Measurements from ENCODE around the gene CEP112. TPM values are rescaled to one million over a fixed set of nuclear protein-coding genes. Genes with fewer than 3 reads are reported as not detected.

CEP112 gene
- total and polyA plus RNA-seq, 2 of the 13 experiments (the other 11 are each of a cell fraction or from before 2014, with no cell fraction given), result 1.2 to 3.4 TPM

DNA sequence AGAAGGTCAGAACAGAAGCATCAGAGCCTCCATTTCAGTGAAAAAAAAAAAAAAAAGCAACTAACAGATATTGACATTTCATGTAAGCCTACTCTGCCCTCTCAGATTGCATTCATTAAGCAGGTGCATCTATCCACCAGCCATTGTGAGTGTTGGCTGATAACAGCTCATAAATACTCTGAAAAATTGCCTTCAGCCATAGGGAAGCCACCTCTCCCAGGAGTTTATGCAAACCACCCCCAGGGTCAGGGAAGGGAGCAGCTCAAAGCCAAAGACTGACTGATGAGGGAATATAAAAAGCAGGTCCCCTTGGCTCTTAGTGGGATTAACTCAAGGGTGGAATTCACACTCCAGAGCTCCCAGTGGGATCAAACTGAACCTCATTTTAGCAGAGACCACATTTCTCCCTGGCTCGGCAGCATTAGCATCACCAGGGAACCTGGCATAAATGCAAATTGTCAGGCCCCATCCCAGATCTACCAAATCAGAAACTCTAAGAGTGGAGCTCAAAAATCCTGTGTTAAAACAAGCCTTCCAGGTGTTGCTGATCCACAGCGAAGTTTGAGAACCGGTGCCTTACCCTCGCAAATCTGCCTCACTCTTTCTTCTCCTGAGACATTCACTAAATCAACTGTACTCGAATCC lies 23.1 kb upstream of the CEP112 start (continued):
- TF ChIP-seq REST (IDR thresholded peaks at IDR 0.05; ENCODE audit: borderline replicate concordance in 1 of 2, low read depth in 1 of 2, low read length in 2 of 2) (no peak), ZNF441 (CRISPR knock-in tag; IDR thresholded peaks at IDR 0.05; ENCODE audit: borderline replicate concordance) (no peak), ZNF720 (CRISPR knock-in tag; IDR thresholded peaks at IDR 0.05) (no peak), ZNF782 (CRISPR knock-in tag; IDR thresholded peaks at IDR 0.05; ENCODE audit: borderline replicate concordance) (no peak), YEATS2 (CRISPR knock-in tag; IDR thresholded peaks at IDR 0.05; ENCODE audit: borderline replicate concordance) (no peak), SNRNP70 (IDR thresholded peaks at IDR 0.05; ENCODE audit: low read depth, low read length) (no peak), PRDM4 (CRISPR knock-in tag; IDR thresholded peaks at IDR 0.05; ENCODE audit: borderline replicate concordance) (no peak), AKAP8 (CRISPR knock-in tag; IDR thresholded peaks at IDR 0.05) (no peak), TGIF2 (CRISPR knock-in tag; IDR thresholded peaks at IDR 0.05) (0 out of 2 replicates have a peak, but pooled peaks have one; percentile 57), NR2C2 (CRISPR knock-in tag; IDR thresholded peaks at IDR 0.05; ENCODE audit: borderline replicate concordance) (no peak), POLR2AphosphoS5 (IDR thresholded peaks at IDR 0.05; ENCODE audit: low read depth, low read length) (no peak; the same call in 1 of the 2 replicates), NRL (CRISPR knock-in tag; IDR thresholded peaks at IDR 0.05; ENCODE audit: borderline replicate concordance) (no peak), KAT7 (CRISPR knock-in tag; IDR thresholded peaks at IDR 0.05; ENCODE audit: borderline replicate concordance) (no peak), KLF9 (CRISPR knock-in tag; IDR thresholded peaks at IDR 0.05; ENCODE audit: low read depth) (no peak), RBFOX2 (IDR thresholded peaks at IDR 0.05; ENCODE audit: low read depth, low read length) (peak; percentile 67), ZNF263 (CRISPR knock-in tag; IDR thresholded peaks at IDR 0.05) (no peak), MTERF4 (CRISPR knock-in tag; IDR thresholded peaks at IDR 0.05) (no peak), ZNF124 (CRISPR knock-in tag; IDR thresholded peaks at IDR 0.05) (no peak), MBD4 (IDR thresholded peaks at IDR 0.05; ENCODE audit: borderline replicate concordance, low read length) (no peak), SAFB2 (CRISPR knock-in tag; IDR thresholded peaks at IDR 0.05; ENCODE audit: borderline replicate concordance, low read depth) (no peak), PHF5A (CRISPR knock-in tag; IDR thresholded peaks at IDR 0.05; ENCODE audit: low read depth, unreplicated experiment) (no peak), POLR2G (IDR thresholded peaks at IDR 0.05; ENCODE audit: low read depth, low read length) (peak; percentile 29; the same call in 1 of the 2 replicates)
- TF ChIP-seq, protein P1, sequence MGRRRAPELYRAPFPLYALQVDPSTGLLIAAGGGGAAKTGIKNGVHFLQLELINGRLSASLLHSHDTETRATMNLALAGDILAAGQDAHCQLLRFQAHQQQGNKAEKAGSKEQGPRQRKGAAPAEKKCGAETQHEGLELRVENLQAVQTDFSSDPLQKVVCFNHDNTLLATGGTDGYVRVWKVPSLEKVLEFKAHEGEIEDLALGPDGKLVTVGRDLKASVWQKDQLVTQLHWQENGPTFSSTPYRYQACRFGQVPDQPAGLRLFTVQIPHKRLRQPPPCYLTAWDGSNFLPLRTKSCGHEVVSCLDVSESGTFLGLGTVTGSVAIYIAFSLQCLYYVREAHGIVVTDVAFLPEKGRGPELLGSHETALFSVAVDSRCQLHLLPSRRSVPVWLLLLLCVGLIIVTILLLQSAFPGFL (CRISPR knock-in tag; IDR thresholded peaks at IDR 0.05), result no peak

All from HepG2 (cell line).